Peyer's patch (tissue), 4 donors: ENCODE results near the gene PCLAF. TPM values are rescaled to one million over a fixed set of nuclear protein-coding genes. Genes with fewer than 3 reads are reported as not detected.
A peak's percentile ranks its signal among the peaks of the same experiment; 100 is the strongest.
"Not testable (repeated sequence)": the region's sequence is repeated elsewhere in the genome, so short reads cannot be mapped to it uniquely, and the experiment has no call there.

Source experiments
- DNase-seq, 3 donors: peaks; one replicate each; pipeline ENCODE4 v3.0.0-alpha.2; 2017 to 2019
- H3K27ac ChIP-seq, 4 donors: fragments of 200-600 bp; sonication (generic); one replicate each; pipeline ENCODE4 v1.5.1; 2016 to 2019
- H3K27me3 ChIP-seq, 2 donors: fragments of 200-600 bp; sonication (generic); one replicate each; pipeline ENCODE4 v1.5.1; 2019
- H3K36me3 ChIP-seq, 3 donors: fragments of 200-600 bp; sonication (generic); one replicate each; pipeline ENCODE4 v1.5.1; 2016 to 2019
- H3K4me1 ChIP-seq, 4 donors: fragments of 200-600 bp; sonication (generic); one replicate each; pipeline ENCODE4 v1.5.1; 2016 to 2019
- H3K4me3 ChIP-seq, 4 donors: fragments of 200-600 bp; sonication (generic); 1 replicate in 3 of 4; 2 replicates in 1 of 4; pipeline ENCODE4 v1.5.1; 2016 to 2019; ENCODE audit warnings: mild to moderate bottlenecking in 1 of 4
- H3K9me3 ChIP-seq, 4 donors: fragments of 200-600 bp; sonication (generic); one replicate each; pipeline ENCODE4 v1.5.1; 2016 to 2019; ENCODE audit warnings: mild to moderate bottlenecking in 1 of 4
- CTCF ChIP-seq, 6 experiments: fragments of 450-650 bp in 4 of 6; fragments of 200-600 bp in 2 of 6; sonication (generic) in 1 of 6; IDR thresholded peaks; one replicate each; pipeline ENCODE4 v1.5.1; 2017 to 2019; ENCODE audit warnings: antibody characterized with exemption in 6 of 6, mild to moderate bottlenecking in 3 of 6, moderate library complexity in 1 of 6
- POLR2A ChIP-seq, 2 donors: fragments of 450-650 bp; IDR thresholded peaks; one replicate each; pipeline ENCODE4 v1.5.1; 2017; ENCODE audit warnings: antibody characterized with exemption in 2 of 2, mild to moderate bottlenecking in 2 of 2, moderate library complexity in 2 of 2
- total RNA-seq, 4 donors: library from RNA; depleted of rRNA; stranded (reverse); fragments of >200 nt; gene quantifications; one replicate each; pipeline ENCODE4 v1.1.0, GENCODE V29; 2016

PCLAF gene
- total RNA-seq, 4 donors from 2014 or later: 1.4 to 7.4 (median 4.5) TPM

- H3K4me1 ChIP-seq: no peaks in the 10 kb centered on the region
- H3K36me3 ChIP-seq: no peaks in the 10 kb centered on the region
- H3K27ac ChIP-seq: no peak overlapping the region
- no peak overlapping the region for H3K4me3 ChIP-seq
- no peaks in the 10 kb centered on the region for H3K27me3 ChIP-seq
- DNase-seq: no peak
- H3K9me3 ChIP-seq: no peaks in the 10 kb centered on the region
- TF ChIP-seq POLR2A (IDR thresholded peaks at IDR 0.05) (no peak), CTCF (IDR thresholded peaks at IDR 0.05) (no peak)
Observed at GRCh38 chr15:64340355-64340754, 40.9 kb downstream of the PCLAF start.

- no peak for DNase-seq
- Histone ChIP-seq H3K27me3 (no peaks in the 10 kb centered on the region), H3K4me3 (no peak overlapping the region), H3K4me1 (no peaks in the 10 kb centered on the region), H3K27ac (no peak overlapping the region), H3K9me3 (no peaks in the 10 kb centered on the region), H3K36me3 (no peaks in the 10 kb centered on the region)
- no peak for TF ChIP-seq POLR2A (IDR thresholded peaks at IDR 0.05)
- no peak for TF ChIP-seq CTCF (IDR thresholded peaks at IDR 0.05)
Observed at GRCh38 chr15:64337761-64338160, 43.5 kb downstream of the PCLAF start.

GRCh38 chr15:64333986-64334929 lies 47.0 kb downstream of the PCLAF start:
- TF ChIP-seq CTCF (IDR thresholded peaks at IDR 0.05): peak in 3 of 6 experiments; percentile 27 to 41 (median 34)
- no peak for TF ChIP-seq POLR2A (IDR thresholded peaks at IDR 0.05)
- DNase-seq: peak; percentile 29 to 73 (median 66)
- H3K36me3 ChIP-seq: no peaks in the 10 kb centered on the region
- H3K4me3 ChIP-seq: no peak overlapping the region
- H3K27ac ChIP-seq: no peak overlapping the region
- no peaks in the 10 kb centered on the region for H3K9me3 ChIP-seq
- H3K4me1 ChIP-seq: no peaks in the 10 kb centered on the region
- no peaks in the 10 kb centered on the region for H3K27me3 ChIP-seq

GRCh38 chr15:64333516-64333915 lies 47.7 kb downstream of the PCLAF start:
- DNase-seq: no peak
- no peak for TF ChIP-seq CTCF (IDR thresholded peaks at IDR 0.05)
- TF ChIP-seq POLR2A (IDR thresholded peaks at IDR 0.05): no peak
- H3K27me3 ChIP-seq: no peaks in the 10 kb centered on the region
- H3K4me3 ChIP-seq: no peak overlapping the region
- no peak overlapping the region for H3K27ac ChIP-seq
- no peaks in the 10 kb centered on the region for H3K4me1 ChIP-seq
- H3K36me3 ChIP-seq: no peaks in the 10 kb centered on the region
- H3K9me3 ChIP-seq: no peaks in the 10 kb centered on the region

GRCh38 chr15:64331668-64332067 lies 49.6 kb downstream of the PCLAF start:
- H3K36me3 ChIP-seq, H3K4me3 ChIP-seq, H3K27ac ChIP-seq, H3K9me3 ChIP-seq, DNase-seq, H3K27me3 ChIP-seq, H3K4me1 ChIP-seq: not testable (repeated sequence)

GRCh38 chr15:64326975-64327374 lies 54.3 kb downstream of the PCLAF start:
- H3K27ac ChIP-seq, H3K4me3 ChIP-seq, H3K36me3 ChIP-seq, H3K9me3 ChIP-seq, H3K27me3 ChIP-seq, DNase-seq, H3K4me1 ChIP-seq: not testable (repeated sequence)

GRCh38 chr15:64326458-64326857 lies 54.8 kb downstream of the PCLAF start:
- H3K27me3 ChIP-seq, H3K4me1 ChIP-seq, H3K4me3 ChIP-seq, H3K36me3 ChIP-seq, H3K27ac ChIP-seq, H3K9me3 ChIP-seq, DNase-seq: not testable (repeated sequence)
